Suprapubic skin (tissue), 4 donors: Measurements from ENCODE around the gene TMEM161B. TPM values are rescaled to one million over a fixed set of nuclear protein-coding genes. Genes with fewer than 3 reads are reported as not detected.

Experiments used
- DNase-seq, 2 donors: peaks; one replicate each; pipeline ENCODE4 v3.0.0-alpha.2; 2019; ENCODE audit warnings: low spot score in 2 of 2
- H3K27ac ChIP-seq: fragments of 200-600 bp; sonication (generic); one replicate; pipeline ENCODE4 v1.5.1; 2019
- H3K27me3 ChIP-seq: fragments of 200-600 bp; sonication (generic); one replicate; pipeline ENCODE4 v1.5.1; 2019
- H3K36me3 ChIP-seq: fragments of 200-600 bp; sonication (generic); one replicate; pipeline ENCODE4 v1.5.1; 2019
- H3K4me1 ChIP-seq: fragments of 200-600 bp; sonication (generic); one replicate; pipeline ENCODE4 v1.5.1; 2019
- H3K4me3 ChIP-seq: fragments of 200-600 bp; sonication (generic); one replicate; pipeline ENCODE4 v1.5.1; 2019; ENCODE audit warnings: mild to moderate bottlenecking
- H3K9me3 ChIP-seq: fragments of 200-600 bp; sonication (generic); one replicate; pipeline ENCODE4 v1.5.1; 2019
- CTCF ChIP-seq, 2 donors: fragments of 200-600 bp in 1 of 2; fragments of 450-650 bp in 1 of 2; sonication (generic) in 1 of 2; IDR thresholded peaks; one replicate each; pipeline ENCODE4 v1.5.1; 2016 to 2019; ENCODE audit warnings: antibody characterized with exemption in 2 of 2, mild to moderate bottlenecking in 1 of 2, moderate library complexity in 1 of 2
- EP300 ChIP-seq: sonication (generic); formaldehyde crosslinking; IDR thresholded peaks from one replicate; pipeline ENCODE4 v1.6.1; 2017; ENCODE audit warnings: antibody characterized with exemption
- POLR2A ChIP-seq, 2 donors: fragments of 450-650 bp; IDR thresholded peaks; one replicate each; pipeline ENCODE4 v1.6.1; 2017; ENCODE audit warnings: antibody characterized with exemption in 2 of 2, mild to moderate bottlenecking in 2 of 2, moderate library complexity in 2 of 2
- POLR2AphosphoS5 ChIP-seq, 3 donors: sonication (generic); formaldehyde crosslinking; IDR thresholded peaks; one replicate each; pipeline ENCODE4 v1.6.1; 2017; ENCODE audit warnings: antibody characterized with exemption in 3 of 3
- WGBS: methylation state at CpG from one replicate; pipeline ENCODE4 v1.1.5; 2018; 5-methylcytosine and 5-hydroxymethylcytosine counted together
- total RNA-seq, 4 donors: library from RNA; depleted of rRNA; stranded (reverse); fragments of >200 nt; gene quantifications; one replicate each; pipeline ENCODE4 v1.1.0, GENCODE V29; 2016

The TMEM161B gene
- total RNA-seq = 10 to 100 TPM; 11.1 to 22.1 (median 14.1) TPM

- DNase-seq = peak; percentile 93
- TF ChIP-seq CTCF (IDR thresholded peaks at IDR 0.05) = no peak
- no peaks in the 10 kb centered on the region for H3K27me3 ChIP-seq
- H3K36me3 ChIP-seq = no peaks in the 10 kb centered on the region
- H3K4me1 ChIP-seq = peaks cover 34% of the 10 kb centered on the region
- peak within 1 kb of the TSS; percentile 92 for H3K4me3 ChIP-seq
- peak within 1 kb of the TSS; percentile 55 for H3K27ac ChIP-seq
- H3K9me3 ChIP-seq = no peaks in the 10 kb centered on the region
- WGBS = under 1% methylated on average over 43 of the region's 46 CpGs
These were observed at the start of gene TMEM161B for GRCh38 chr5:88268385-88269184. Gene TMEM161B (minus strand): TSS chr5:88268845. CDS start chr5:88268723, 122 bp downstream.

GRCh38 chr5:88304356-88304755 lies 35.7 kb upstream of the TMEM161B start:
- 42% methylated on average over 2 of the region's 2 CpGs for whole genome bisulfite sequencing

GRCh38 chr5:88298425-88298824 lies 29.8 kb upstream of the TMEM161B start:
- H3K36me3 ChIP-seq = no peaks in the 10 kb centered on the region
- H3K9me3 ChIP-seq = no peaks in the 10 kb centered on the region
- no peak for DNase-seq
- no peak overlapping the region for H3K4me3 ChIP-seq
- TF ChIP-seq POLR2AphosphoS5 (IDR thresholded peaks at IDR 0.05) = no peak
- no peak for TF ChIP-seq CTCF (IDR thresholded peaks at IDR 0.05)
- TF ChIP-seq EP300 = no peak
- no peak for TF ChIP-seq POLR2A (IDR thresholded peaks at IDR 0.05)
- no peak overlapping the region for H3K27ac ChIP-seq
- H3K4me1 ChIP-seq = no peaks in the 10 kb centered on the region
- H3K27me3 ChIP-seq = no peaks in the 10 kb centered on the region

More at GRCh38 chr5:88304356-88304755, 35.7 kb upstream of the TMEM161B start:
- no peak for DNase-seq
- H3K4me1 ChIP-seq = no peaks in the 10 kb centered on the region
- H3K27ac ChIP-seq = no peak overlapping the region
- no peak overlapping the region for H3K4me3 ChIP-seq
- H3K27me3 ChIP-seq = no peaks in the 10 kb centered on the region
- peaks cover 15% of the 10 kb centered on the region for H3K9me3 ChIP-seq
- no peak for TF ChIP-seq EP300
- no peak for TF ChIP-seq POLR2AphosphoS5 (IDR thresholded peaks at IDR 0.05)
- no peaks in the 10 kb centered on the region for H3K36me3 ChIP-seq

- 85% methylated on average over 3 of the region's 3 CpGs for WGBS
- TF ChIP-seq POLR2AphosphoS5 (IDR thresholded peaks at IDR 0.05) = no peak
- no peak for TF ChIP-seq CTCF (IDR thresholded peaks at IDR 0.05)
- TF ChIP-seq EP300 = no peak
- H3K36me3 ChIP-seq = peaks cover 4% of the 10 kb centered on the region
- no peak overlapping the region for H3K27ac ChIP-seq
- no peaks in the 10 kb centered on the region for H3K4me1 ChIP-seq
- no peaks in the 10 kb centered on the region for H3K9me3 ChIP-seq
- no peak for DNase-seq
- no peak overlapping the region for H3K4me3 ChIP-seq
- H3K27me3 ChIP-seq = no peaks in the 10 kb centered on the region
These were observed 22.2 kb upstream of the TMEM161B start for GRCh38 chr5:88290801-88291200.

GRCh38 chr5:88288528-88289197 lies 20.0 kb upstream of the TMEM161B start:
- Histone ChIP-seq H3K36me3 (peaks cover 7% of the 10 kb centered on the region), H3K9me3 (no peaks in the 10 kb centered on the region), H3K4me1 (no peaks in the 10 kb centered on the region), H3K27ac (no peak overlapping the region), H3K27me3 (no peaks in the 10 kb centered on the region), H3K4me3 (no peak overlapping the region)
- 82% methylated on average over 5 of the region's 5 CpGs for WGBS
- no peak for TF ChIP-seq POLR2A (IDR thresholded peaks at IDR 0.05)
- TF ChIP-seq POLR2AphosphoS5 (IDR thresholded peaks at IDR 0.05) = no peak
- TF ChIP-seq CTCF (IDR thresholded peaks at IDR 0.05) = no peak
- TF ChIP-seq EP300 = no peak
- no peak for DNase-seq
